BJ (cell line): ENCODE results near the gene STX18. TPM values are rescaled to one million over a fixed set of nuclear protein-coding genes. Genes with fewer than 3 reads are reported as not detected.

Experiments used
- CTCF ChIA-PET: fragments of 350-600 bp; formaldehyde crosslinking; extraction: SDS; loops from one replicate; lab custom pipeline; 2021; ENCODE audit warnings: antibody characterized with exemption, inconsistent platforms; lab: Yijun Ruan, JAX
- POLR2A ChIA-PET: fragments of 300-600 bp; sonication (Branson Sonifier 250); formaldehyde crosslinking; extraction: SDS; loops from one replicate; lab custom pipeline; 2021; ENCODE audit warnings: antibody characterized with exemption; lab: Charles Lee
- DNase-seq: peaks from one replicate; pipeline ENCODE4 v3.0.0-alpha.2; 2011; ENCODE audit warnings: low read depth
- H3K27me3 ChIP-seq: 2 replicates; pipeline ENCODE4 v1.6.0; 2011; ENCODE audit warnings: low read length; ENCODE audit not compliant: control insufficient read depth, insufficient read depth
- H3K36me3 ChIP-seq: 2 replicates; pipeline ENCODE4 v1.5.1; 2011; ENCODE audit warnings: low read length; ENCODE audit not compliant: control insufficient read depth, insufficient read depth
- H3K4me3 ChIP-seq: 2 replicates; pipeline ENCODE4 v1.5.1; 2011; ENCODE audit warnings: low read depth, mild to moderate bottlenecking, control low read depth, low read length
- CTCF ChIP-seq: IDR thresholded peaks from 2 replicates; pipeline ENCODE4 v1.5.1; 2011; ENCODE audit warnings: low read depth, mild to moderate bottlenecking, control low read depth, inconsistent platforms, low read length, moderate library complexity; ENCODE audit not compliant: insufficient read depth
- polyA plus RNA-seq: library from polyadenylated mRNA; depleted of rRNA; stranded (reverse); fragments of >200 nt; gene quantifications from 2 replicates; pipeline ENCODE4 v1.2.3, GENCODE V29; 2011

STX18 gene
- polyA plus RNA-seq, 1 experiment, result 35.6 TPM

DNA sequence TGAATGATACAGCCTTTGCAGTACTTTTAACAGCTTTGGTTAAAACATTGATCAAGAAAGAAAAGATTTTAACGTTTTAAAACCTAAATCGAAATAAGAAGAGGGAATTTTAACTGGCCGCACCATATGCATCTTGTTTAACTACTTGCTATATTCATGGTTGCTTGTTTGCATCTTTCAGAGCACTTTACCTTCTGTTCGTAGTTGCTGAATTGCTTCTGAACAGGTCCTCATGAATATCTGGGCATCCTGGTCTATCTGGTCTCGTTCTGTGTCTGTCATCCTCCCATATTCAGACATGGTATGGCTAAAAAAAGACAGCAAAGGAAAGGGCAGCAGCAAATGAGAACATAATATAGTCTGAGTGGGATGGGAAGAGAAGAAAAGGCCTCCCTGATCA lies 82.7 kb downstream of the STX18 start:
- ChIA-PET CTCF (no interaction called here), POLR2A (no interaction called here)
- Histone ChIP-seq H3K27me3 (no peaks in the 10 kb centered on the region), H3K36me3 (peaks cover 9% of the 10 kb centered on the region), H3K4me3 (no peak overlapping the region)
- DNase-seq, result no peak
- no peak for TF ChIP-seq CTCF

- peaks cover 9% of the 10 kb centered on the region for H3K36me3 ChIP-seq
- ChIA-PET POLR2A (no interaction called here), CTCF (interaction anchor here (0.5 kb wide), 1 partner anchor 1913 kb away, joined by 3 read pairs; no protein-coding TSS in a partner anchor)
- no peak for DNase-seq
- no peak overlapping the region for H3K4me3 ChIP-seq
- no peaks in the 10 kb centered on the region for H3K27me3 ChIP-seq
- TF ChIP-seq CTCF, result no peak
Observed at GRCh38 chr4:4457803-4458553, 83.9 kb downstream of the STX18 start.

GRCh38 chr4:4456816-4457578 lies 84.9 kb downstream of the STX18 start:
- POLR2A ChIA-PET, result interaction anchor here (0.7 kb wide), 1 partner anchor 221 kb away, joined by 4 read pairs; no protein-coding TSS in a partner anchor
- DNase-seq, result no peak
- Histone ChIP-seq H3K4me3 (no peak overlapping the region), H3K36me3 (peaks cover 9% of the 10 kb centered on the region), H3K27me3 (no peaks in the 10 kb centered on the region)
- TF ChIP-seq CTCF, result no peak
- CTCF ChIA-PET, result interaction anchor here (1.6 kb wide), 1 partner anchor 24 kb away, joined by 4 read pairs; no protein-coding TSS in a partner anchor

GRCh38 chr4:4456351-4456750 lies 85.5 kb downstream of the STX18 start:
- DNase-seq, result no peak
- no peak overlapping the region for H3K4me3 ChIP-seq
- peaks cover 9% of the 10 kb centered on the region for H3K36me3 ChIP-seq
- ChIA-PET CTCF (interaction anchor here (1.6 kb wide), 1 partner anchor 25 kb away, joined by 4 read pairs; no protein-coding TSS in a partner anchor), POLR2A (no interaction called here)
- no peaks in the 10 kb centered on the region for H3K27me3 ChIP-seq
- no peak for TF ChIP-seq CTCF
